HG03060 (cell line): ENCODE results near the gene NFKB2.

Source experiments
- ATAC-seq: cut with Tn5 transposase; IDR thresholded peaks from one replicate; pipeline ENCODE4 v1.9.1; 2021; ENCODE audit warnings: low read depth, moderate number of reproducible peaks; ENCODE audit not compliant: unreplicated experiment

The NFKB2 gene

DNA sequence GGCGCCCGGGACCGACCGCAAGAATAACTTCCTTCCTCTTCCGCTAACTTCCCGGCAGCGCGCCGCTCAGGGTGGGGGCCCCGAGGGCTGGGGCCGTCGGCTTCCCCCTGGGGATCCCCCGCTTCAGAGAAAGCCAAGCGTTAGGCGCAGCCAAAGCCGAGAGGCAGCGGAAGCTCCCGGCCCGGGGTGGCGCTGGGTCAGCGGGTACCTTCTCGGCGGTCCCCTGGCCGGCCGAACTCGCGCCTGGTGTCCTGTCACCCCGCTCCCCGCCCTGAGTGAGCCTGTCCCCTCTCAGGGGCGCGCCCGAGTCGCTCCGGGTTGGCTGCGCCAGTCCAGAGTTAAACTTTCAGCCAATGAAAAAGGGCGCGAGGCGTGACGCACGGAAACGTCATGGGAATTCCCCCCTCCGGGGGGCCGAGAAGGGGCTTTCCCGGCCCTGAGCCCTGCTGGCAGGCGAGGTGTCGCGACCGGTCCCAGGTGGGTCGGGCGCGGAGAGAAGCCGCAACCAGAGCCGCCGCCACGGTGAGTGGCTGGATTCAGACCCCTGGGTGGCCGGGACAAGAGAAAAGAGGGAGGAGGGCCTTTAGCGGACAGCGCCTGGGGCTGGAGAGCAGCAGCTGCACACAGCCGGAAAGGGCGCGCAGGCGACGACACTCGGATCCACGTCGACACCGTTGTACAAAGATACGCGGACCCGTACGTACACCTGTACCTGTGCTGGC is 1.3 kb upstream of the NFKB2 start:
- ATAC-seq, result peak; percentile 64

DNA sequence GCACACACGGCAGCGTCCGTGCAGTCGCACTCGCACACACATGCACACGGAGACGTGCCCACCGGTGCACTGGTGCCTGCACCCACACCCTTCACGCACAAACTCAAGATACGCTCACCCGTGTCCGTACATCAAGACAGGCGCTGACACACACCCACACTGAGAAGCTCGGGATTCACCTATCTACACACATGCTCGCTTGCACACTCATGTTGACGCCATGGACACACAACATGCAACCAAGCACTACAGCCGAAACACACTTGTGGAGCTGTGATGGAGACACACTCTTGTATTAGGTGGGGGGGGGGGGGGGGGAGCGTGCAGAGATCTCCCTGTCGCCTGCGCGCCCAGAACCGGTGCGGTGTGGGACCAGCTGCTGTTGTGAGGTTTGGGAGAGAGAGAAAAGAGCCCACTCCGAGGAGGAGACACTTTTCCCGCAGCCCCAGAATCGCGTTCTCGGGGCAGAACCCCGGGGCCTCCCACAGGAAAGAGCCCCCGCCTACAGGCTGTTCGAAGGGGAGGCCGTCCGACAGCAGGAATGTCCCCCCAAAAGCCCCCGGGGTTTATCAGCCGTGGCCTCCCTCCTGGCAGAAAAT is 605 bp upstream of the NFKB2 start:
- ATAC-seq, result peak; percentile 4

DNA sequence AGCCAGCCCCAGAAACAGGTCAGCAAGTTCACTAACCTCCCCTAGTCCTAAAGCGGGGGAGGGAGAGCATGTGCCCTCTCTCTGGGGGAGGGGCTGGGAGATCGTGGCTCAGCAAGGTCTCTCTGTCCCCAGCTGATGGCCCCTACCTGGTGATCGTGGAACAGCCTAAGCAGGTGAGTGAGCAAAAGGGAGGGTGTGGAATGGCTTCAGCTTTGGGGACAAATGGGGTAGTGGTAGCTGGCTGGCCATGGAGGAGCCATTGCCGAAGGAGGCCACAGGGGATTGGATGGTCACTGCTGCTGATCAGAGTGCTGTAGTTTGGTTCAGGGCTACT is 779 bp downstream of the NFKB2 start:
- no peak for ATAC-seq

GRCh38 chr10:102396730-102397151 is 1.2 kb downstream of the NFKB2 start:
- ATAC-seq, result no peak

DNA sequence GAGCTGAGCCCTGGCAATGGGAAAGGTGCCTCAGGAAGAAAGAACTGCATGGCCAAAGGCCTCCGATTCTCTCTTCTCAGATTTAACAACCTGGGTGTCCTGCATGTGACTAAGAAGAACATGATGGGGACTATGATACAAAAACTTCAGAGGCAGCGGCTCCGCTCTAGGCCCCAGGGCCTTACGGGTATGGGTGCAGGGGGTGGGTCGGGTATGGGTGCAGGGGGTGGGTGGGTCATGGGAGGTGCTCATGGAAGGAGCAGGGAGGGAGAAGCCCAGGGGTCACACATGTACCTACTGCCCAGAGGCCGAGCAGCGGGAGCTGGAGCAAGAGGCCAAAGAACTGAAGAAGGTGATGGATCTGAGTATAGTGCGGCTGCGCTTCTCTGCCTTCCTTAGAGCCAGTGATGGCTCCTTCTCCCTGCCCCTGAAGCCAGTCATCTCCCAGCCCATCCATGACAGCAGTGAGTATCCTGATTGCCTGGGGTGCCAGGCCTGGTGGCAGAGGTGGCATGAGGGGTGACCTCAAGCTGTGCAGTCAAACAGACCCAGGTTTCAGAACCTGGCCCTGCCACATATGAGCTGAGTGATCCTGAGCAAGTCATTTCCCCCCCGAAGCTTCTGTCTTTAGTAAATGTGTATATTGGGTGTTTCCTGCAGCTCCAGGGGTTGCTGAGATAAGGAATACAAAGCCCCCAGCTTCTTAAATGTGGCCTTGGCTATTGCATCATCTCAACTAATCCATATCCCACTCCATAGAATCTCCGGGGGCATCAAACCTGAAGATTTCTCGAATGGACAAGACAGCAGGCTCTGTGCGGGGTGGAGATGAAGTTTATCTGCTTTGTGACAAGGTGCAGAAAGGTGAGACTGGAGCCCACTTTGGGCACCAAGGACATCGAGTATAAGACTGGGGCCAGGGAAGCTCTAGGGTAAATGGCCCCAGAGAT is 2.0 kb downstream of the NFKB2 start:
- no peak for ATAC-seq

DNA sequence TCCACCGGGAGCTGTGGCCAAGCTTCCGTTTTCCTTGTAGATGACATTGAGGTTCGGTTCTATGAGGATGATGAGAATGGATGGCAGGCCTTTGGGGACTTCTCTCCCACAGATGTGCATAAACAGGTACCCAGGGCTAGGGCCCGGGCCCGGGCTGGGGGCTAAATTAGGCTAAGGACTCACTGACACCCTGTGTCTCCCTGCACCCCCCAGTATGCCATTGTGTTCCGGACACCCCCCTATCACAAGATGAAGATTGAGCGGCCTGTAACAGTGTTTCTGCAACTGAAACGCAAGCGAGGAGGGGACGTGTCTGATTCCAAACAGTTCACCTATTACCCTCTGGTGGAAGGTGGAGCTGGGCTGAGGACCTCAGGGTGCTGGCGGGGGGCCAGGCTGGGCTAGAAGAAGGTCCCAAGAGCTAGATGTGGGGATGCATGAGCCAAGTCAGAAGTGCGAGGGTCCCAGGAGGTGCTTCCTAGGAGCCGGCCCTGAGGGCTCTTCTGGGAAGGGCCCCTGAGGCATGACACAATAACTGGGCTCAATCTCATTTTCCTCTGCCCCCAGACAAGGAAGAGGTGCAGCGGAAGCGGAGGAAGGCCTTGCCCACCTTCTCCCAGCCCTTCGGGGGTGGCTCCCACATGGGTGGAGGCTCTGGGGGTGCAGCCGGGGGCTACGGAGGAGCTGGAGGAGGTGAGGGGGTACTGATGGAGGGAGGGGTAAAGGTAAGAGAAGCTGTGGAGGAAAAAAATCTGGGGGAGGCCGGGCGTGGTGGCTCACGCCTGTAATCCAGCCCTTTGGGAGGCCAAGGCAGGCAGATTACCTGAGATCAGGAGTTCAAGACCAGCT is 2.9 kb downstream of the NFKB2 start:
- ATAC-seq, result no peak

DNA sequence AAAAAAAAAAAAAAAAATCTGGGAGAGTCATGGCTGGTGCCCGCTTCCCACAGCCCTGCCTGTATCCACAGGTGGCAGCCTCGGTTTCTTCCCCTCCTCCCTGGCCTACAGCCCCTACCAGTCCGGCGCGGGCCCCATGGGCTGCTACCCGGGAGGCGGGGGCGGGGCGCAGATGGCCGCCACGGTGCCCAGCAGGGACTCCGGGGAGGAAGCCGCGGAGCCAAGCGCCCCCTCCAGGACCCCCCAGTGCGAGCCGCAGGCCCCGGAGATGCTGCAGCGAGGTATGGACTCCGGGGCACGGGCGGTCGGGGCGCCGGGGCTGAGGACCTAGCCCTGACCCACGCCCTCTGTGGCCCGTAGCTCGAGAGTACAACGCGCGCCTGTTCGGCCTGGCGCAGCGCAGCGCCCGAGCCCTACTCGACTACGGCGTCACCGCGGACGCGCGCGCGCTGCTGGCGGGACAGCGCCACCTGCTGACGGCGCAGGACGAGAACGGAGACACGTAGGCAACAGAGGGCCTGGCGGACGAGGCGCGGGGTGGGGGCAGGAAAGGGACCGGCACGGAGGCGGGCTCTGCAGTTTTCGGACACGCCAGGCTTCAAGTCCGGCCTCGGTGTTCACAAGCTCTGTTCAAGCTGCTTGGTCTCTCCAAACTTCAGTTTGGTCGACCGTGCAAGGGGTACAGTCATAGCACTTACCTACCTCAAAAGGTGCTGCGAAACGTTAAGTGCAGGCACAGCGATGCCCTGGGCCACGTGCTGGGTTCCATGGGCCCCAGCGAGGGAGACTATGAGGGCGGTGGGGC is 3.9 kb downstream of the NFKB2 start:
- ATAC-seq, result no peak

DNA sequence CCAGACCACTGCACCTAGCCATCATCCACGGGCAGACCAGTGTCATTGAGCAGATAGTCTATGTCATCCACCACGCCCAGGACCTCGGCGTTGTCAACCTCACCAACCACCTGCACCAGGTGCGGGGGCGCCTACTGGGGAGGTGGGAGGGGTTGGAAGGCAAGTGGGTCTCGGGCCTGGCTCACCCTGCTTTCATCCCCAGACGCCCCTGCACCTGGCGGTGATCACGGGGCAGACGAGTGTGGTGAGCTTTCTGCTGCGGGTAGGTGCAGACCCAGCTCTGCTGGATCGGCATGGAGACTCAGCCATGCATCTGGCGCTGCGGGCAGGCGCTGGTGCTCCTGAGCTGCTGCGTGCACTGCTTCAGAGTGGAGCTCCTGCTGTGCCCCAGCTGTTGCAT is 4.6 kb downstream of the NFKB2 start:
- ATAC-seq, result no peak

DNA sequence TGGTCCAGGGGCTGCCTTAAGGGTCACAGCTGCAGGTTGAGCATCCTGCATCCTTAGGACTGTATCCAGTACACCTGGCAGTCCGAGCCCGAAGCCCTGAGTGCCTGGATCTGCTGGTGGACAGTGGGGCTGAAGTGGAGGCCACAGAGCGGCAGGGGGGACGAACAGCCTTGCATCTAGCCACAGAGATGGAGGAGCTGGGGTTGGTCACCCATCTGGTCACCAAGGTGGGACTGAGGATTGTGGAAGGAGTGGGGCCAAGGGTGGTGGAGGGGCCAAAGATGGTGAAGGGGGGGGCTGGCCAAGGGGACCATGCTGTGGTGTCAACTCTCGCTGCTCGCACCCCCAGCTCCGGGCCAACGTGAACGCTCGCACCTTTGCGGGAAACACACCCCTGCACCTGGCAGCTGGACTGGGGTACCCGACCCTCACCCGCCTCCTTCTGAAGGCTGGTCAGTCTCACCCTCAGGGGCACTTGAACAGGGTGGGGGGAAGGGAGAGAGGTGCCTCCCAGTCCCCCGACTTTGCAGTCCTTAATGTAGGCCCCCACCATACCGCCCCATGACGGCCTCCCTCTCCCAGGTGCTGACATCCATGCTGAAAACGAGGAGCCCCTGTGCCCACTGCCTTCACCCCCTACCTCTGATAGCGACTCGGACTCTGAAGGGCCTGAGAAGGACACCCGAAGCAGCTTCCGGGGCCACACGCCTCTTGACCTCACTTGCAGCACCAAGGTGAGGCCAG is 5.3 kb downstream of the NFKB2 start:
- no peak for ATAC-seq

DNA sequence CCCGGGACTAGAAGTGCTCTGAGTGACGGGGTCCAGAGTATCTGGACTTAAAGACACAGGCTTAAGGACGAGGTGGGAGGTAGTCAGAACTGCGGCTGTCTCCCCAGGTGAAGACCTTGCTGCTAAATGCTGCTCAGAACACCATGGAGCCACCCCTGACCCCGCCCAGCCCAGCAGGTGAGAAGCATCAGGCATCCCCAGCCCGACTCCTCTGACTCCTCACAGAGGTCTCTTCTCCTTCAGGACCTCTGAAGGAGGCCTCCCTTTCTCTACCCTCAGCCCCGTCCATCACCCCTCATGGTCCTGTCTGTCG is 5.8 kb downstream of the NFKB2 start:
- no peak for ATAC-seq

- no peak for ATAC-seq
These were observed 6.4 kb downstream of the NFKB2 start for GRCh38 chr10:102401735-102402511.

DNA sequence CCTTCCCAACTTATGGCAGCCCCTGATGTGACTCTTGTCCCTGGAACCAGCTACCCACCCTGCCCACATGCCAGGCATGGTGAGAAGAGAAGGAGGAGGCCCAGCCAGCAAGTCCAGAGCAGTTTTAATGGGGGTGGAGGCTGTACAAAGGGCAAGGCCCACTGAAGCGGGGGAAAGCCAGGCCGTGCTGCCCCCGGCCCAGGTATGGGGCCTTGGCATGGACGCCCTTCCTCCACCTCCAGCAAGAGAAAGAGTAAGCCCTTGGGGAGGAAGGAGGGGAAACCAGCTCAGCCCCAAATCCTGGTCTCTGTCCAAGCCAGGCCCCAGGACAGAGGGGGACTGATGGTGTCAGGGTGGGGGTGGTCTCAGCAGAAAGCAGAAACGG is 7.0 kb downstream of the NFKB2 start:
- ATAC-seq, result no peak

DNA sequence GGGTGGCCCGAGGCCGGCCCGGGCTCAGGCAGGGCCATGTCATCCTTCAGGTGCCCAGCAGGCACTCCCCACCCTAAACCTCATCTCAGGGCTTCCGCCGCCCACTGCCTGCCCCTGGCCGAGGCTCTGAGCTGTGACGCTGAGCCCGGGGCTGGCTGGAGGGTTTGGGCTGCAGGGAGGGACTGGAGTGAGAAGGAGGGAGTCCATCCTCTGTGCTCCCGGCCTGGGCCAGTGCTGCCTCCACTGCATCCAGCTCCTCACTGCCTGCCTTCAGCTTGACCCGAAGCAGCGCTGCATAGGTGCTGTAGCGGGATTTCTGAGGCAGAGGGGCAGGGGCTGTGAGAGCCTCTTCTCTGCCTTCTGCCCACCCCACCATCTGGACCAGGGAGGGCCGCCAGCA is 7.6 kb downstream of the NFKB2 start:
- ATAC-seq, result no peak

- ATAC-seq, result no peak
These were observed 9.0 kb downstream of the NFKB2 start for GRCh38 chr10:102404361-102405107.

DNA sequence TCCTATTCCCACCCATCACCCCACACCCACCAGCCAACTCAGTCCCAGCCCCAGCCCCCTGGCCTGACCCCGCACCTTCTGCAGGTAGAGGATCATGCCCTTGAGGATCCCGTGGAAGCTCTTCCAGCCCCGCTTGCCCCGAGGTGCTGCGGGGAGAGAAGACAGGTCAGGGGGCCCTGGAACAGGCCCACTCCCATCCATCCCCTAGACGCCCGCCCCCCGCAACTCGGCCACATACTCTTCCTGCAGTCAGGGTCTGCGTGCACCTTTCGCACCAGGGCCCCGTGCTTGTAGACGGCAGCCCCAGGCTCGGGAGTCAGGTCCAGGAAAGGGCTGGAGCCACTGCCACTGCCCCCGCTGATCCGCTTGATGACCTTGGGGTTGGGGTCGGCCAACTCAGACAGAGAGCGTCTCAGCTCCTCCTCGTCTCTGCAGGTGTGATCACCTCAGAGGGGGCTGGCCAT is 9.6 kb downstream of the NFKB2 start:
- no peak for ATAC-seq

DNA sequence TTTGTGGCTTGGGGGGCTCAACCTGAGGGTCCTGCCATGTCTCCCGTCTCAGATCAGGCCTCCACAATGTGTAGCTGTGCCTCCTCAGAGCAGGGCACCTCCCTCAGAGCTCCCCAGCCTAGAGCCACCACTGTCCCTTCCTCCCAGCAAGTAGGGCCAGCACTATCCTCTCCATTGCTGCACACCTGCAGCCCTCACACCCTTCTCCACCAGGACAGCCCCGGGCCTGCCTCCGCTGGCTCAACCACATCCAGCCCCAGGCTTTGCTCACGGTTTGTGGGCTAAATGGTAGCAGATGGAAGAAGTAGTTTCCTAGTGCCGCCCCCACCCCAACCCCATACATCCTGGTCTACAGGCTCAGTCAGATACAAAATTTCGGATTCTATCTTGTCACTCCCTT is 10.1 kb downstream of the NFKB2 start:
- no peak for ATAC-seq

DNA sequence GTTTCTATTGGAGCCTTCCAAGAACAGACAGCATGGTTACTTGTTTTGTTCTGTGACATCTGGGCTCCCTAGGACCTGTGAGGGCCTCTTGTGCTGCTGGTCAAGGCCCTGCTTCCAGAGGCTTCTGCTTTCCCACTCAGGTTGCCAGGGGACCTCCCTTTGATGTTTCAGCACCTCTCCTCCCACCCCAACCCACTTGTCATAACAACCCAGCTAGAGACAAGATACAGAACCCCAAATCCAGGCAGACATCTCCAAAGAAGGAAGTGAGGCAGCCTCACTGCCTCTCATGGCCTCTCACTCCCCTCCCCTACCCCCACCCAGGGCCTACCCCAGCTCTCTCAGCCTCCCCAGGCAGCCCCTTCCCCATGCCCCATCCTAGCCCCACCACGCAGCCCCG is 11.3 kb downstream of the NFKB2 start:
- no peak for ATAC-seq
